Activated T-helper 2 cell treated with anti-CD3 and anti-CD28 coated beads, Interferon-gamma antibody, Interleukin-2, Interleukin-4, amounts not matched to agents 10 μg/mL and 5 μg/mL and 100 μg/mL, durations not matched to agents 14 hours and 24 hours and 36 hours (primary cell): ENCODE data around the gene AEBP2. TPM values are rescaled to one million over a fixed set of nuclear protein-coding genes. Genes with fewer than 3 reads are reported as not detected.

Experiments used
- DNase-seq: peaks from one replicate; pipeline ENCODE4 v3.0.0; 2021; ENCODE audit warnings: low spot score
- H3K27ac Mint-ChIP-seq: one replicate; pipeline ENCODE4 v1.8.0; 2021; ENCODE audit warnings: mixed read lengths
- H3K27me3 Mint-ChIP-seq: one replicate; pipeline ENCODE4 v1.8.0; 2021; ENCODE audit warnings: low read depth, mixed read lengths
- H3K36me3 Mint-ChIP-seq: one replicate; pipeline ENCODE4 v1.8.0; 2021; ENCODE audit warnings: low read depth, mixed read lengths
- H3K4me1 Mint-ChIP-seq: one replicate; pipeline ENCODE4 v1.8.0; 2021; ENCODE audit warnings: low read depth, mixed read lengths
- H3K4me3 Mint-ChIP-seq: one replicate; pipeline ENCODE4 v1.8.0; 2021; ENCODE audit warnings: low read depth, mild to moderate bottlenecking, moderate library complexity, mixed read lengths
- H3K9me3 Mint-ChIP-seq: one replicate; pipeline ENCODE4 v1.8.0; 2021; ENCODE audit warnings: mixed read lengths
- intact Hi-C: fragments of 100-400 bp; cut with micrococcal nuclease; formaldehyde crosslinking; loops from one replicate; pipeline ENCODE4 v1.15.1; 2023
- total RNA-seq: library from RNA; stranded (reverse); gene quantifications from 2 replicates; pipeline ENCODE4 v1.2.3, GENCODE V29; 2022

Gene AEBP2
- total RNA-seq, 1 donor from 2014 or later = 64.3 TPM

DNA sequence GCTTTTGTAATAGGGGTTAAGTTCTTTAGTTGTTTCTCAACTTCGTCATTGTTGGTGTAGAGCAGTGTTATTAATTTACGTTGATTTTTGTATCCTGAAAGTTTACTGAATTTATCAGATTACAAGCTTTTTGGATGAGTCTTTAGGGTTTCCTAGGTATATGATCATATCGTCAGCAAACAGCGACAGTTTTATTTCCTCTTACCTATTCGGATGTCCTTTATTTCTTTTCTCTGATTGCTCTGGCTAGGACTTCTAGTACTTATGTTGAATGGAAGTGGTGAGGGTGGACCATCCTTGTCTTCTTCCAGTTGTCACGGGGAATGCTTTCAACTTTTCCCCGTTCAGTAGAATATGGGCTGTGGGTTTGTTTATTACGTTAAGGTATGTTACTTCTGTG lies 37.8 kb downstream of the AEBP2 start:
- H3K27me3 Mint-ChIP-seq = no peaks in the 10 kb centered on the region
- H3K4me1 Mint-ChIP-seq = peaks cover 22% of the 10 kb centered on the region
- peaks cover 97% of the 10 kb centered on the region for H3K36me3 Mint-ChIP-seq
- H3K27ac Mint-ChIP-seq = no peak overlapping the region
- DNase-seq = no peak
- no peak overlapping the region for H3K4me3 Mint-ChIP-seq
- peaks cover 43% of the 10 kb centered on the region for H3K9me3 Mint-ChIP-seq
- intact Hi-C loops = no loop called here

DNA sequence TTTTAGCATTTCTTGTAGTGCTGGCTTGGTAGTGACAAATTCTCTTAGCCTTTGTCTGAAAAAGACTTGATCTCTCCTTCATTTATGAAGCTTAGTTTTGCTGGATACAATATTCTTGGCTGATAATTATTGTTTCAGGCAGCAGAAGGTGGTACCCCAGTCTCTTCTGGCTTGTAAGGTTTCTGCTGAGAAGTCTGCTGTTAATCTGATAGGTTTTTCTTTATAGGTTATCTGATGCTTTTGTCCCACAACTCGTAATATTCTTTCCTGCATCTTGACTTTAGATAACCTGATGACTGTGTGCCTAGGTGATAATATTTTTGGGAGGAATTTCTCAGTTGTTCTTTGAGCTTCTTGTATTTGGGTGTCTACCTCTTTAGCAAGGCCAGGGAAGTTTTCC lies 41.2 kb downstream of the AEBP2 start:
- H3K4me3 Mint-ChIP-seq = no peak overlapping the region
- peaks cover 46% of the 10 kb centered on the region for H3K4me1 Mint-ChIP-seq
- H3K36me3 Mint-ChIP-seq = peaks cover 96% of the 10 kb centered on the region
- intact Hi-C loops = loop anchor here (5.0 kb wide), 1 partner anchor 197 kb away; no protein-coding TSS in a partner anchor
- peaks cover 43% of the 10 kb centered on the region for H3K9me3 Mint-ChIP-seq
- DNase-seq = no peak
- no peaks in the 10 kb centered on the region for H3K27me3 Mint-ChIP-seq
- H3K27ac Mint-ChIP-seq = no peak overlapping the region

DNA sequence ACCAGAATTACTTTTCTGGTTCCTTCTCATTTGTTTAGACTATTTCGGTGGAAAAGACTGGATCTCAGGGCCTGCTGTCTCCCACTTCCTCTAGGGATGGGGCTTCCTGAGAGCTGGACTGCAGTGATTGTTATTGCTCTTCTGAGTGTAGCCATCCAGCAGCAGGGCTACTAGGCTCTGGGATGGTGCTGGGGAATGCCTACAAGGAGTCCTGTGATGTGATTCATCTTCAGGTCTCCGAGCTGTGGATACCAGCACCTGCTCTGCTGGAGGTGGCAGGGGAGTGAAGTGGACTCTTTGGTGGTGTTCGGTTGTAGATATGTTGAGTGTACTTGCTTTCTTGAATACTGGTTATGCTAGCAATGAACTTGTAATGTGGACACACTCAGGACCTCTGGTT lies 42.7 kb downstream of the AEBP2 start:
- no peak overlapping the region for H3K4me3 Mint-ChIP-seq
- intact Hi-C loops = loop anchor here (2.0 to 5.0 kb wide), 5 partner anchors 17 to 195 kb away; no protein-coding TSS in a partner anchor
- peaks cover 48% of the 10 kb centered on the region for H3K4me1 Mint-ChIP-seq

DNA sequence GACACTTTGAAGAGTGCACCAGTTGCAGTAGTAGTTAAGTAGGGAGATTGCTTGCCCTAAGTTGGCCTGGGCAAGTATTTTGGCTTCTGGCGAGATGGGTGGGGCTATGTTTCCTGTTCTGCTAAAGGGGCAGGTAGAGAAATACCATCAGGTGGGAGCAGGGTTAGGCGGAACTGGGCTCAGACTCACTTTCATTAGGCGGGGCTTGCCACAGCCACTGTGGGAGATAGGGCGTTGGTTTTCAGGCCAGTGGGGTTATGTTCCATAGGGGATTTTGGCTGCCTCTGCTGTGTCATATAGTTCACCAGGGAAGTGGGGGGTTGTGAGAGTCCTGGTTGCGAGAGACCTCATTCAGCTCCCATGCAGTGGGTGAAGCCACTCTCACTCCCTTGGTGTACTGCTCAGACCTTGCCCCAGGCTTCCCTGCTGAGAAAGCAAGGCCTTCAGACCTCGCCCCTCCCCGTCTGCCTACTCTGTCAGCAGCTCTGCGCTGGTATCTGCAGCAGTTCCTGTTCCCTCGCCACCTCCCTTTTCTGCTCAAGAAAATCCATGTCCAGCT lies 43.3 kb downstream of the AEBP2 start:
- DNase-seq = peak; percentile 9
- Mint-ChIP-seq H3K4me1 (peaks cover 43% of the 10 kb centered on the region), H3K9me3 (peaks cover 32% of the 10 kb centered on the region), H3K27me3 (no peaks in the 10 kb centered on the region), H3K4me3 (peak overlapping the region; percentile 7), H3K36me3 (peaks cover 93% of the 10 kb centered on the region), H3K27ac (peak overlapping the region; percentile 86)
- intact Hi-C loops = loop anchor here (2.0 to 5.0 kb wide), 5 partner anchors 16 to 195 kb away; no protein-coding TSS in a partner anchor

More for the DNA sequence above, 42.7 kb downstream of the AEBP2 start:
- no peak for DNase-seq
- Mint-ChIP-seq H3K36me3 (peaks cover 96% of the 10 kb centered on the region), H3K9me3 (peaks cover 38% of the 10 kb centered on the region), H3K27me3 (no peaks in the 10 kb centered on the region), H3K27ac (peak overlapping the region; percentile 86)

DNA sequence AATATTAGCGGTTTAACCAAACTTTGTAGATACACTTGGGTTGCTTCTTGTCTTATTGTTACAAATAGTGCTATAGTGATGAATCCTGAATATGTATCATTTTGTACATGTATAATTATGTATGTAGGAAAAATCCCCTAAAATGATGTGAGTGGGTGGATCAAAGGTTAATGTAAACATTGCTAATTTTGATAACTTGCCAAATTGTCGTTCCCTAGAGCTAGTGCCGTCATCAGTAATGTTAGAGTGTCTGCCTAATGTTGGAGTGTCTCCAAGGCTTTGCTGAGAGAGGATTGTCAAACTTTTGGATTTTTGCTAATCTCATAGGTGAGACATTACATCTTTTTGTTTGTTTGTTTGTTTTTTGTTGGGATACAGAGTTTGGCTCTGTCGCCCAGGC lies 44.4 kb downstream of the AEBP2 start:
- intact Hi-C loops = loop anchor here (2.0 to 5.0 kb wide), 5 partner anchors 15 to 194 kb away; no protein-coding TSS in a partner anchor
- Mint-ChIP-seq H3K36me3 (peaks cover 92% of the 10 kb centered on the region), H3K4me3 (no peak overlapping the region), H3K27ac (peak overlapping the region; percentile 86), H3K27me3 (no peaks in the 10 kb centered on the region), H3K9me3 (peaks cover 21% of the 10 kb centered on the region), H3K4me1 (peaks cover 43% of the 10 kb centered on the region)
- DNase-seq = no peak

DNA sequence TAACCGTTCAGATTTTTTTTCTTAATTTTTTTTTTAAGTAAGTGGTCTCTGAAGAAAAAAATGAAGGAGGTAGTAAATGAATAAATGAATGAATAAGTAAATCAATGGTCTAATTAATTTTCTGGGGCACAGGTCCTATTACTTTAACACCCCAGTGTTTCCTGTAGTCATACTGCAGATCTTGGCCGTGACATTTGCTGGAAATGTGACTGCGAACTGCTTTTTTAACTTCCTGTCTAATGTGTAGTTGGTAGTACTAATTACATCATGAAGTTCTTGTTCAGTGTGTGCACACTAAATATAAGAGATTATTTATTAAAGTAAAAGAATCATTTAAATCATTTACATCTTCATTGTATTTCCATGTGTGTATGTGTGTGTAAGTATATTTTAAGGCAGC lies 45.4 kb downstream of the AEBP2 start:
- DNase-seq = no peak
- H3K4me1 Mint-ChIP-seq = peaks cover 52% of the 10 kb centered on the region
- peaks cover 12% of the 10 kb centered on the region for H3K9me3 Mint-ChIP-seq
- H3K36me3 Mint-ChIP-seq = peaks cover 89% of the 10 kb centered on the region
- H3K27me3 Mint-ChIP-seq = no peaks in the 10 kb centered on the region
- peak overlapping the region; percentile 62 for H3K27ac Mint-ChIP-seq
- no peak overlapping the region for H3K4me3 Mint-ChIP-seq
- intact Hi-C loops = loop anchor here (5.0 kb wide), 1 partner anchor 193 kb away; no protein-coding TSS in a partner anchor

DNA sequence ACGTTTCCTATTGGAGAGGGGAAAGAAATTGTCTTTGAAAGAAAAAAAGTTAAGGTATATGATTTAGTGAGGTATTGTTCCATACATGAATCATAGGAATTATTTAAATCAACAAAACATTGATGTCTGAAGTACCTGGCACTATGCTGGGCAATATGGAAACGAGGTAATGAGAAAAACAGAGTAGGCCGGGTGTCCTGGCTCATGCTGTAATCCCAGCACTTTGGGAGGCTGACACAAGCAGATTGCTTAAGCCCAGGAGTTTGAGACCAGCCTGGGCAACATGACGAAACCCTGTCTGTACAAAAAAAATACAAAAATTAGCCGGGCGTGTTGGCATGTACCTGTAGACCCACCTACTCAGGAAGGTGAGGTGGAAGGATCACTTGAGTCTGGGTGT lies 45.9 kb downstream of the AEBP2 start:
- peaks cover 52% of the 10 kb centered on the region for H3K4me1 Mint-ChIP-seq
- H3K27me3 Mint-ChIP-seq = no peaks in the 10 kb centered on the region
- peak overlapping the region; percentile 62 for H3K27ac Mint-ChIP-seq
- no peak for DNase-seq
- H3K4me3 Mint-ChIP-seq = no peak overlapping the region
- H3K36me3 Mint-ChIP-seq = peaks cover 88% of the 10 kb centered on the region
- H3K9me3 Mint-ChIP-seq = peaks cover 8% of the 10 kb centered on the region
- intact Hi-C loops = no loop called here

DNA sequence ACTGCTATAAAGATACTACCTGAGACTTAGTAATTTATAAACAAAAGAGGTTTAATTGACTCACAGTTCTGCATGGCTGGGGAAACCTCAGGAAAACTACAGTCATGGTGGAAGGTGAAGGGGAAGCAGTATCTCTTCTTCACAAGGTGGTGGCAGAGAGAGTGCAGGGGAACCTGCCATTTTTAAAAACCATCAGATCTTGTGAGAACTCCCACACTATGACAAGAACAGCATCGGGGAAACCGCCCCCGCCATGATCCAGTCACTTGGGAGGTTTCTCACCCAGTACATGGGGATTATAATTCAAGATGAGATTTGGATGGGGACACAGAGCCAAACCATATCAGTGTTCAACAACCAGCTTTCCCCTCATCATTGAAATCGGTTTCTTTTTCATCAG lies 49.9 kb downstream of the AEBP2 start:
- no peaks in the 10 kb centered on the region for H3K9me3 Mint-ChIP-seq
- intact Hi-C loops = no loop called here
- H3K4me1 Mint-ChIP-seq = peaks cover 37% of the 10 kb centered on the region
- H3K27ac Mint-ChIP-seq = peak overlapping the region; percentile 51
- peaks cover 65% of the 10 kb centered on the region for H3K36me3 Mint-ChIP-seq
- DNase-seq = no peak
- H3K27me3 Mint-ChIP-seq = no peaks in the 10 kb centered on the region
- H3K4me3 Mint-ChIP-seq = no peak overlapping the region

DNA sequence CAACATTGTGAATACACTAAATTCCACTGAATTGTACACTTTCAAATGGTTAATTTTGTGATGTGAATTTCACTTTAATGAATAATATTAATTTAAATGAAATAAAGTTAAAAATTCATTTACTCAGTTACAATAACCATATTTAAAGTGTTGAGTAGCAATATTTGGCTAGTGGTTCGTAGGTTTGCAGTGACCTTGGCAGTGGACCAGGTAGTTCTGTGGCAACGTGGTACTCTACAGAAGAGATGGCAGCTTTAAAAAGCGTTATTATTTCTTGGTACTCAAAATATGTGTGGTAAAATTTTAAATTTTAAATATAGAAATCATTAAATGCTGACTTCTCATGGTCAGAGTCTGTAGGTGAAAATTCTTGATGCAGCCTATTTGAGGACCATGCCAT lies 51.6 kb downstream of the AEBP2 start:
- H3K4me3 Mint-ChIP-seq = no peak overlapping the region
- H3K27me3 Mint-ChIP-seq = no peaks in the 10 kb centered on the region
- H3K27ac Mint-ChIP-seq = no peak overlapping the region
- peaks cover 56% of the 10 kb centered on the region for H3K36me3 Mint-ChIP-seq
- H3K9me3 Mint-ChIP-seq = no peaks in the 10 kb centered on the region
- intact Hi-C loops = no loop called here
- DNase-seq = no peak
- H3K4me1 Mint-ChIP-seq = peaks cover 29% of the 10 kb centered on the region

DNA sequence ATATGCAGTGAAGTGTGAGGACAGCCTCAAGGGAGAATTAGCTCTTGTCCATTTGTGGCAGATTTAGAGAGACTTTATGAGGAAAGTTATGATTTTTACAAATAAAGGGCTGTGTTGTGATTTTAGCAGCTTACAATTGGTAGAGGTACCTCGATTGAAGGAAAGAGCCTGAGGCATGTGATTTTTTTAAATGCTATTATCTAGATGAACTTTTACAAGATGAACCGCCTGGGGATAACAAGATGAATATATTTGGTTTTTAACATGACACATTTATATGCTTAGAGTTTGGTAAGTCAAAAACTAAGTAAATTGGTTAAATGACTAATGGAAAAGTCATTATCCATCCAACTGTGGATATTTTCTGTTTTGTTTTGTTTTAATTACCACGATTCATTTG lies 52.6 kb downstream of the AEBP2 start:
- Mint-ChIP-seq H3K4me1 (peaks cover 26% of the 10 kb centered on the region), H3K27ac (peak overlapping the region; percentile 70)

DNA sequence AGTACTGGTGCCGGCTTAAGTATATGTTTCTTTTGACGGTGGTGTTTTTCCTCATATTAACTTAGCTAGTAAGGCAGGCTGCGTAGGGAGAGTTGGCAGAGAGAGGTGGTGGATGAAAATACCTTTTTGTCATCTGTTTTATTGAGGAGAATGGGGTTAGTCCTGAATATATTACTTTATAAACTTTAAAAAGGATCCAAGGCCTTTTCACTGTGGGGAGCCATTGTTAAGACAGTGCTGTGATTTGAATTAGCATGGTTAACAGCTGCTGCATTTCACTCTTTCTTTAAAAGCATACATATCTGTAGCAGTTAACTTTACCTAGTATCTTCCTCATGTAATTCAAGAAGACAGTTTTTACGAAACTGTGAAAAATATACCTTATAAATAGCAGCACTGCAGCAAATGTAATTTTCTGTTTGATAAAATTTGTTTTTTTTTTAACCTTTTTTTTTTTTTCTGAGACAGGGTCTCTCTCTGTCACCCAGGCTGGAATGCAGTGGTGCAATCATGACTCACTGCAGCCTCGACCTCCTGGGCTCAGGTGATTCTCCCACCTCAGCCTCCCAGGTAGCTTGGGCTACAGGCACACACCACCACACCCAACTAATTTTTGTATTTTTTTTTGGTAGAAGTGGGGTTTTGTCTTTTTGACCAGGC lies 57.1 kb downstream of the AEBP2 start:
- Mint-ChIP-seq H3K4me3 (no peak overlapping the region), H3K9me3 (no peaks in the 10 kb centered on the region), H3K27ac (peak overlapping the region; percentile 17), H3K27me3 (no peaks in the 10 kb centered on the region), H3K4me1 (peaks cover 20% of the 10 kb centered on the region), H3K36me3 (peaks cover 50% of the 10 kb centered on the region)
- no peak for DNase-seq
- intact Hi-C loops = no loop called here

More for the DNA sequence above, 52.6 kb downstream of the AEBP2 start:
- Mint-ChIP-seq H3K36me3 (peaks cover 50% of the 10 kb centered on the region), H3K27me3 (no peaks in the 10 kb centered on the region), H3K4me3 (no peak overlapping the region), H3K9me3 (no peaks in the 10 kb centered on the region)
- intact Hi-C loops = no loop called here
- DNase-seq = no peak

DNA sequence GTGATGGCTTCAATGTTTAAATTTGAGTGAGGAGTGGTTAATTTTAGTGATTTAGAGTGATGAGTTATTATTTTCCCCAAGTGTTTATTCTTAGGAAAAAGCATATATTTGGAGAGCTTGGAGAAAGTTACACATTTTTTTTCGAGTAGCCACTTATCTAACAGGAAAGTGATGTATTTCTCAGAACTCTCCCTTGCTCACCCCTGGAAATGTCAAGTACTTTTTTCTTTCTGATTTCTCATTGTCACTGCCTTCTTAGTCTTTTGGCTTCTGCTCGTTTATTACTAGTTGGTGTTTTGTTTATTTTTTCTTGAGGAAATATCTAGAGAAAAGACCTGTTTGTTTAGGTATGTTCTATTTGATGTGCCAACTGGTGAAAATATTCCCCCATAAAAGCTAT lies 58.8 kb downstream of the AEBP2 start:
- no peaks in the 10 kb centered on the region for H3K9me3 Mint-ChIP-seq
- no peak for DNase-seq
- peak overlapping the region; percentile 7 for H3K4me3 Mint-ChIP-seq
- H3K4me1 Mint-ChIP-seq = peaks cover 13% of the 10 kb centered on the region
- H3K27me3 Mint-ChIP-seq = no peaks in the 10 kb centered on the region
- peaks cover 58% of the 10 kb centered on the region for H3K36me3 Mint-ChIP-seq
- intact Hi-C loops = loop anchor here (2.0 kb wide), 1 partner anchor 15 kb away; no protein-coding TSS in a partner anchor
- H3K27ac Mint-ChIP-seq = peak overlapping the region; percentile 64

DNA sequence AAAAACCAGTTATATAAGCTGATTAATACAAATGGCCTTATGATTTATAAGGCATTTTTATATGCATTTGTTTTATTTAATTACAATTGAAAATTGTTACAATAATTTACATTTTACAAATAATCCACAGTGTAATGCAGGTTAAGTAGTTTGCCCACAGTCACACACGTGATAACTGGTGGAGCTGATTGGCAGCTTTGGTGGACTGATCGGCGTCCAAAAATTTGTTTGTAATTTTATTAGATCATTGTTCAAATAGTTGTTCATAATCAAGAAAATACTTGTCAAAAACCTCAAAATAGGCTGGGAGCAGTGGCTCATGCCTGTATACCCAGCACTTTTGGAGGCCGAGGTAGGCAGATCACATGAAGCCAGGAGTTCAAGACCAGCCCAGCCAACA lies 59.7 kb downstream of the AEBP2 start:
- H3K27me3 Mint-ChIP-seq = no peaks in the 10 kb centered on the region
- H3K9me3 Mint-ChIP-seq = no peaks in the 10 kb centered on the region
- H3K4me1 Mint-ChIP-seq = peaks cover 15% of the 10 kb centered on the region
- intact Hi-C loops = loop anchor here (2.0 kb wide), 1 partner anchor 16 kb away; no protein-coding TSS in a partner anchor
- H3K27ac Mint-ChIP-seq = no peak overlapping the region
- no peak overlapping the region for H3K4me3 Mint-ChIP-seq
- DNase-seq = no peak
- H3K36me3 Mint-ChIP-seq = peaks cover 57% of the 10 kb centered on the region
